SK-N-SH (cell line): ENCODE data around the gene RFX1. TPM values are rescaled to one million over a fixed set of nuclear protein-coding genes. Genes with fewer than 3 reads are reported as not detected.
"Not testable (repeated sequence)": the region's sequence is repeated elsewhere in the genome, so short reads cannot be mapped to it uniquely, and the experiment has no call there.

Experiments
- CTCF ChIA-PET: fragments of 300-600, 350-600 bp; formaldehyde crosslinking; extraction: SDS; loops from one replicate; lab custom pipeline; 2021; lab: Yijun Ruan, JAX
- POLR2A ChIA-PET: fragments of 350-600 bp; sonication (Branson Sonifier 250); formaldehyde crosslinking; extraction: SDS; loops from one replicate; lab custom pipeline; 2020; ENCODE audit warnings: antibody characterized with exemption, inconsistent platforms; lab: Yijun Ruan, JAX
- DNase-seq: peaks from one replicate; pipeline ENCODE4 v3.0.0; 2012
- H2AFZ ChIP-seq: fragments of 200-600 bp; sonication (generic); 2 replicates; pipeline ENCODE4 v1.8.1; 2016; ENCODE audit warnings: antibody characterized with exemption, mild to moderate bottlenecking, low read depth
- H3F3A ChIP-seq: fragments of 200-600 bp; sonication (generic); replicated peaks from 2 replicates; pipeline ENCODE3; 2016; ENCODE audit warnings: antibody characterized with exemption, mild to moderate bottlenecking; ENCODE audit not compliant: insufficient read depth
- H3K27ac ChIP-seq, 2 experiments: fragments of 200-500 bp in 1 of 2; fragments of 200-600 bp in 1 of 2; sonication (Bioruptor generic) in 1 of 2; sonication (generic), shearing (Covaris generic) in 1 of 2; 2 replicates each; pipeline versions ENCODE4 v1.5.1 to v1.6.1; 2014 to 2016; ENCODE audit warnings: low read depth in 2 of 2, inconsistent platforms in 1 of 2, low read length in 1 of 2, mild to moderate bottlenecking in 1 of 2, mixed read lengths in 1 of 2
- H3K27me3 ChIP-seq: fragments of 200-600 bp; sonication (generic), shearing (Covaris generic); 2 replicates; pipeline ENCODE4 v1.6.1; 2016; ENCODE audit warnings: mixed run types; ENCODE audit not compliant: insufficient read depth
- H3K36me3 ChIP-seq, 2 experiments: fragments of 200-500 bp in 1 of 2; fragments of 200-600 bp in 1 of 2; sonication (Bioruptor generic) in 1 of 2; sonication (generic) in 1 of 2; replicated peaks in 1 of 2; 2 replicates each; pipeline versions ENCODE3 to v1.5.1; 2014 to 2016; ENCODE audit warnings: low read length in 1 of 2, mild to moderate bottlenecking in 1 of 2; ENCODE audit not compliant: insufficient read depth in 2 of 2, control insufficient read depth in 1 of 2
- H3K4me1 ChIP-seq, 2 experiments: fragments of 200-500 bp in 1 of 2; fragments of 200-600 bp in 1 of 2; sonication (Bioruptor generic) in 1 of 2; sonication (generic), shearing (Covaris generic) in 1 of 2; 2 replicates each; pipeline versions ENCODE4 v1.5.1 to v1.6.1; 2014 to 2016; ENCODE audit warnings: low read depth in 1 of 2, low read length in 1 of 2, mixed run types in 1 of 2; ENCODE audit not compliant: insufficient read depth in 2 of 2, control insufficient read depth in 1 of 2
- H3K4me2 ChIP-seq: fragments of 200-600 bp; sonication (generic), shearing (Covaris generic); 2 replicates; pipeline ENCODE4 v1.6.1; 2017; ENCODE audit warnings: mixed run types
- H3K4me3 ChIP-seq, 2 experiments: fragments of 200-500 bp in 1 of 2; fragments of 200-600 bp in 1 of 2; sonication (Bioruptor generic) in 1 of 2; sonication (generic), shearing (Covaris generic) in 1 of 2; 2 replicates each; pipeline versions ENCODE4 v1.5.1 to v1.8.1; 2014 to 2016; ENCODE audit warnings: low read depth in 2 of 2, inconsistent platforms in 1 of 2, low read length in 1 of 2, mild to moderate bottlenecking in 1 of 2, mixed read lengths in 1 of 2, moderate library complexity in 1 of 2
- H3K79me2 ChIP-seq: fragments of 200-600 bp; sonication (generic); 2 replicates; pipeline ENCODE4 v1.8.1; 2017; ENCODE audit warnings: mild to moderate bottlenecking; ENCODE audit not compliant: insufficient read depth
- H3K9ac ChIP-seq: fragments of 200-600 bp; sonication (generic); 2 replicates; pipeline ENCODE4 v1.6.1; 2017; ENCODE audit warnings: mixed run types
- H3K9me2 ChIP-seq: fragments of 200-600 bp; sonication (generic); 2 replicates; pipeline ENCODE4 v1.6.1; 2017; ENCODE audit warnings: mixed run types
- H3K9me3 ChIP-seq: fragments of 200-600 bp; sonication (generic); 2 replicates; pipeline ENCODE4 v1.6.1; 2017; ENCODE audit warnings: mixed run types, mild to moderate bottlenecking, moderate library complexity
- H4K20me1 ChIP-seq: fragments of 200-600 bp; sonication (generic); 2 replicates; pipeline ENCODE4 v1.6.1; 2017; ENCODE audit warnings: mild to moderate bottlenecking, mixed run types; ENCODE audit not compliant: insufficient read depth
- ELF1 ChIP-seq: IDR thresholded peaks from 2 replicates; pipeline ENCODE4 v1.4.0; 2012
- EP300 ChIP-seq, 2 experiments: IDR thresholded peaks; 2 replicates each; pipeline versions ENCODE4 v1.4.0 to v1.6.1; 2012; ENCODE audit warnings: borderline replicate concordance in 1 of 2, low read depth in 1 of 2, low read length in 1 of 2
- EZH2phosphoT487 ChIP-seq: fragments of 200-600 bp; sonication (generic); IDR thresholded peaks from 2 replicates; pipeline ENCODE4 v1.6.1; 2017; ENCODE audit warnings: low read depth, mixed run types, mild to moderate bottlenecking, antibody characterized with exemption, moderate library complexity, borderline replicate concordance
- FOXJ3 ChIP-seq: sonication (generic); formaldehyde crosslinking; IDR thresholded peaks from 2 replicates; pipeline ENCODE4 v1.5.1; 2020; ENCODE audit warnings: mild to moderate bottlenecking, missing genetic modification reagents
- GABPA ChIP-seq: IDR thresholded peaks from 2 replicates; pipeline ENCODE4 v1.4.0; 2012; ENCODE audit warnings: low read depth, mild to moderate bottlenecking
- NFIC ChIP-seq: IDR thresholded peaks from 2 replicates; pipeline ENCODE4 v1.4.0; 2012; ENCODE audit warnings: borderline replicate concordance
- PBX3 ChIP-seq: IDR thresholded peaks from 2 replicates; pipeline ENCODE4; 2012
- POLR2AphosphoS5 ChIP-seq: IDR thresholded peaks from 2 replicates; pipeline ENCODE4 v1.6.1; 2012; ENCODE audit warnings: low read depth, low read length
- REST ChIP-seq: IDR thresholded peaks from 2 replicates; pipeline ENCODE4 v1.6.1; 2012; ENCODE audit warnings: mild to moderate bottlenecking, low read depth, low read length, moderate library complexity
- RXRA ChIP-seq: IDR thresholded peaks from 2 replicates; pipeline ENCODE4 v1.4.0; 2012; ENCODE audit warnings: low read depth, mild to moderate bottlenecking, borderline replicate concordance
- SMC3 ChIP-seq: IDR thresholded peaks from 2 replicates; pipeline ENCODE4 v1.6.1; 2012; ENCODE audit warnings: low read depth, low read length, improper control_type of control experiment
- YY1 ChIP-seq: IDR thresholded peaks from 2 replicates; pipeline ENCODE4 v1.4.0; 2012; ENCODE audit warnings: low read depth, mild to moderate bottlenecking
- ZBTB33 ChIP-seq: IDR thresholded peaks from 2 replicates; pipeline ENCODE4 v1.4.0; 2012; ENCODE audit warnings: low read depth, borderline replicate concordance
- WGBS: methylation state at CpG from one replicate; pipeline ENCODE4 v1.1.6; 2017; ENCODE audit warnings: low lambda C conversion rate; 5-methylcytosine and 5-hydroxymethylcytosine counted together
- polyA plus RNA-seq, 3 experiments: library from polyadenylated mRNA; depleted of rRNA; stranded (reverse); fragments of >200 nt; gene quantifications; 2 replicates each; pipeline ENCODE4 v1.2.3, GENCODE V29; 2012

Gene RFX1
- polyA plus RNA-seq, 1 of the 3 experiments (the other 2 are of a cell fraction): 1.5 TPM

- no peak overlapping the region for H3K4me2 ChIP-seq
- peaks cover 0 to 10% of the 10 kb centered on the region in 2 experiments for H3K36me3 ChIP-seq
- no peaks in the 10 kb centered on the region for H3K9me3 ChIP-seq
- no peak overlapping the region for H3K9ac ChIP-seq
- no peak overlapping the region for H3K4me3 ChIP-seq
- no peaks in the 10 kb centered on the region for H3K9me2 ChIP-seq
- no peak for TF ChIP-seq RXRA
- TF ChIP-seq ELF1: no peak
- no peak for TF ChIP-seq NFIC
- TF ChIP-seq GABPA: no peak
- TF ChIP-seq EP300 (IDR thresholded peaks at IDR 0.05; ENCODE audit: borderline replicate concordance in 1 of 2, low read depth in 1 of 2, low read length in 1 of 2): no peak
- no peak for TF ChIP-seq SMC3
- no peak for TF ChIP-seq POLR2AphosphoS5
- no peak for TF ChIP-seq ZBTB33
- no peak for TF ChIP-seq FOXJ3 (CRISPR knock-in tag)
- no peak for TF ChIP-seq EZH2phosphoT487
- no peak for TF ChIP-seq REST
- TF ChIP-seq PBX3: no peak
- TF ChIP-seq YY1: no peak
- no peak for DNase-seq
- ChIA-PET CTCF (interaction anchor here (0.9 to 1.3 kb wide), 2 partner anchors 15 to 89 kb away, joined by 3 to 4 read pairs; no protein-coding TSS in a partner anchor), POLR2A (no interaction called here)
- H4K20me1 ChIP-seq: no peaks in the 10 kb centered on the region
- no peak overlapping the region for H2AFZ ChIP-seq
- no peak overlapping the region for H3K27ac ChIP-seq
- no peaks in the 10 kb centered on the region for H3K79me2 ChIP-seq
- H3K4me1 ChIP-seq: no peaks in the 10 kb centered on the region
- H3K27me3 ChIP-seq: no peaks in the 10 kb centered on the region
- WGBS: 91% methylated on average over 7 of the region's 22 CpGs
- H3F3A ChIP-seq: peaks cover 5% of the 10 kb centered on the region
Measured at GRCh38 chr19:13968383-13968935, 37.7 kb downstream of the RFX1 start.

GRCh38 chr19:13967206-13967605 is 38.9 kb downstream of the RFX1 start:
- CTCF ChIA-PET, H3K4me3 ChIP-seq, H3K9me2 ChIP-seq, DNase-seq, H4K20me1 ChIP-seq, H3F3A ChIP-seq, H2AFZ ChIP-seq, H3K79me2 ChIP-seq, H3K27ac ChIP-seq, POLR2A ChIA-PET, H3K4me2 ChIP-seq, H3K27me3 ChIP-seq, H3K4me1 ChIP-seq, H3K9me3 ChIP-seq, H3K9ac ChIP-seq: not testable (repeated sequence)
- 95% methylated on average over 7 of the region's 8 CpGs for WGBS
- H3K36me3 ChIP-seq: peaks cover 0 to 12% of the 10 kb centered on the region in 2 experiments
